HEK293T (cell line): Measurements from ENCODE around the gene LXN.

Experiments used
- CTCF ChIA-PET: fragments of 350-600 bp; formaldehyde crosslinking; extraction: SDS; loops from one replicate; lab custom pipeline; 2021; ENCODE audit warnings: antibody characterized with exemption, inconsistent platforms; lab: Yijun Ruan, JAX
- POLR2A ChIA-PET: fragments of 350-600 bp; formaldehyde crosslinking; extraction: SDS; loops from one replicate; lab custom pipeline; 2020; ENCODE audit warnings: antibody characterized with exemption, inconsistent platforms; lab: Yijun Ruan, JAX
- DNase-seq: peaks from one replicate; pipeline ENCODE4 v3.0.0; 2012; ENCODE audit warnings: mixed read lengths; ENCODE audit errors: extremely low spot score
- ARNT ChIP-seq: fragments of 450-650 bp; IDR thresholded peaks from 2 replicates; pipeline ENCODE4 v1.6.1; 2017; ENCODE audit warnings: mild to moderate bottlenecking
- BHLHE40 ChIP-seq: fragments of 450-650 bp; IDR thresholded peaks from 2 replicates; pipeline ENCODE4 v1.6.1; 2016; ENCODE audit warnings: mild to moderate bottlenecking, moderate library complexity, borderline replicate concordance
- CTBP1 ChIP-seq: fragments of 450-650 bp; IDR thresholded peaks from 2 replicates; pipeline ENCODE4 v1.6.1; 2016; ENCODE audit warnings: borderline replicate concordance
- ELF4 ChIP-seq: fragments of 450-650 bp; IDR thresholded peaks from 2 replicates; pipeline ENCODE4 v1.6.1; 2017; ENCODE audit warnings: antibody characterized with exemption
- FOXA1 ChIP-seq: fragments of 450-650 bp; IDR thresholded peaks from 2 replicates; pipeline ENCODE4 v1.6.1; 2016; ENCODE audit warnings: mild to moderate bottlenecking
- FOXK2 ChIP-seq: fragments of 450-650 bp; IDR thresholded peaks from 2 replicates; pipeline ENCODE4 v1.6.1; 2016; ENCODE audit warnings: mild to moderate bottlenecking
- FOXM1 ChIP-seq: fragments of 450-650 bp; IDR thresholded peaks from 2 replicates; pipeline ENCODE4 v1.6.1; 2017; ENCODE audit warnings: mild to moderate bottlenecking, borderline replicate concordance
- HDGF ChIP-seq: fragments of 450-650 bp; IDR thresholded peaks from 2 replicates; pipeline ENCODE4 v1.6.1; 2017; ENCODE audit warnings: antibody characterized with exemption, borderline replicate concordance
- L3MBTL2 ChIP-seq: fragments of 450-650 bp; conservative IDR thresholded peaks from 2 replicates; pipeline ENCODE4 v1.6.1; 2016; ENCODE audit warnings: mild to moderate bottlenecking
- LEF1 ChIP-seq: fragments of 450-650 bp; IDR thresholded peaks from 2 replicates; pipeline ENCODE4 v1.6.1; 2017; ENCODE audit warnings: mild to moderate bottlenecking, borderline replicate concordance
- NFRKB ChIP-seq: fragments of 450-650 bp; IDR thresholded peaks from 2 replicates; pipeline ENCODE4 v1.6.1; 2016; ENCODE audit warnings: mild to moderate bottlenecking, moderate library complexity
- PKNOX1 ChIP-seq: fragments of 450-650 bp; IDR thresholded peaks from 2 replicates; pipeline ENCODE4 v1.6.1; 2016
- SP1 ChIP-seq: fragments of 450-650 bp; IDR thresholded peaks from 2 replicates; pipeline ENCODE4 v1.6.1; 2017
- SUZ12 ChIP-seq: fragments of 450-650 bp; IDR thresholded peaks from 2 replicates; pipeline ENCODE4 v1.6.1; 2016; ENCODE audit warnings: mild to moderate bottlenecking
- TARDBP ChIP-seq: fragments of 450-650 bp; IDR thresholded peaks from 2 replicates; pipeline ENCODE4 v1.6.1; 2016
- ZNF384 ChIP-seq: fragments of 450-650 bp; IDR thresholded peaks from 2 replicates; pipeline ENCODE4 v1.6.1; 2016

LXN gene

GRCh38 chr3:158672215-158673176 is at the start of gene LXN:
Gene LXN (minus strand): TSS chr3:158672648. CDS start chr3:158672478, 170 bp downstream.
- ChIA-PET CTCF (interaction anchor here (0.6 kb wide), 1 partner anchor 13 kb away, joined by 3 read pairs; no protein-coding TSS in a partner anchor), POLR2A (no interaction called here)
- TF ChIP-seq BHLHE40: no peak
- TF ChIP-seq SP1: no peak
- TF ChIP-seq FOXK2: no peak
- no peak for TF ChIP-seq HDGF
- no peak for TF ChIP-seq PKNOX1
- no peak for TF ChIP-seq NFRKB
- no peak for TF ChIP-seq TARDBP
- no peak for TF ChIP-seq FOXM1
- TF ChIP-seq ARNT: no peak
- no peak for TF ChIP-seq L3MBTL2
- no peak for TF ChIP-seq LEF1
- no peak for TF ChIP-seq FOXA1
- TF ChIP-seq ELF4: no peak
- no peak for TF ChIP-seq SUZ12
- no peak for TF ChIP-seq ZNF384
- no peak for TF ChIP-seq CTBP1
- peak; percentile 77 for DNase-seq

GRCh38 chr3:158722108-158722507 is 49.7 kb upstream of the LXN start:
- CTCF ChIA-PET: no interaction called here
- TF ChIP-seq PKNOX1 (no peak), FOXK2 (no peak), SP1 (no peak), FOXM1 (no peak), NFRKB (no peak), ZNF384 (no peak), L3MBTL2 (no peak), HDGF (no peak), ELF4 (no peak), ARNT (no peak), TARDBP (no peak), FOXA1 (no peak), SUZ12 (no peak), LEF1 (no peak), CTBP1 (no peak), BHLHE40 (no peak)
- POLR2A ChIA-PET: no interaction called here
- DNase-seq: no peak

DNA sequence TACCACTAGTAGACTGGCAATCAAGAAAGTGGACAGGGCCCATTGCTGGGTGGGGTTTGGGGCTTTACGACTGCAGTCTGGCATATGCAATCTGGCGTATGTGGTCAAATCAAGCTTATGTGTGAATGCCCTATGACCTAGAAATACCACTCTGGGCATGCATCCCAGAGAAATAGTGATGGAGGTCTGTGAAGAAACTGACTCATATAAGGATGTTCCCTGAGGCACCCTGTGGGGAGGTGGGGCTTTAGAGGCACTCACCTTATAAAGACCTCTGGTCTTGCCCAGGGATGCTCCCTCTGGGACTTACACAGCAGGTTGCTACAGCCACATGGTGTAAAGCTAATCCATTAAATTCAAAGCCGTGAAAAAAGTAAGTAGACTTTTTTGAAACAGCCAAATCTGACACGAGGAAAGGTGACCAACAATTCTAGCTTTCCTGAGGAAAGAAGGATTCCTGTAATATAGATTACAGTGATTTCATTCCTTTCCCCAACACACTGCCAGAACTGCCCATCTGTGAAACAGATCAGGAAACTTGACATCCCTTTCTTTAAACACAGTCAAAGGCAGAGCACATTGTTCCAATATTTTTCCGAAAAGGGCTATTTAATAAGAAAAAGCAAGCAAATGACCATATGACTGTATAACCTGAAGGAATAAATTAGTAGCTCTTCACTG is 46.2 kb upstream of the LXN start:
- POLR2A ChIA-PET: no interaction called here
- CTCF ChIA-PET: no interaction called here
- no peak for TF ChIP-seq FOXK2
- TF ChIP-seq PKNOX1: no peak
- TF ChIP-seq BHLHE40: no peak
- TF ChIP-seq NFRKB: no peak
- no peak for TF ChIP-seq ARNT
- no peak for TF ChIP-seq L3MBTL2
- TF ChIP-seq HDGF: no peak
- no peak for TF ChIP-seq FOXM1
- no peak for TF ChIP-seq FOXA1
- TF ChIP-seq SUZ12: no peak
- no peak for TF ChIP-seq ELF4
- TF ChIP-seq TARDBP: no peak
- TF ChIP-seq SP1: no peak
- TF ChIP-seq ZNF384: no peak
- no peak for TF ChIP-seq LEF1
- TF ChIP-seq CTBP1: no peak
- no peak for DNase-seq

- POLR2A ChIA-PET: no interaction called here
- TF ChIP-seq LEF1 (no peak), NFRKB (no peak), FOXK2 (no peak), ELF4 (no peak), PKNOX1 (no peak), FOXM1 (no peak), ARNT (no peak), ZNF384 (no peak), HDGF (no peak), L3MBTL2 (no peak), SP1 (no peak), CTBP1 (no peak), SUZ12 (no peak), FOXA1 (no peak), TARDBP (no peak), BHLHE40 (no peak)
- CTCF ChIA-PET: no interaction called here
- no peak for DNase-seq
These were observed 45.1 kb upstream of the LXN start for GRCh38 chr3:158717576-158717975.
